Neural cell (in vitro differentiated cells): ENCODE measurements around the gene TRAPPC5.

ENCODE experiments used
- EP300 ChIP-seq: fragments of 450-650 bp; conservative IDR thresholded peaks from 2 replicates; pipeline ENCODE4 v1.6.1; 2014; ENCODE audit warnings: antibody characterized with exemption, mild to moderate bottlenecking, moderate library complexity; ENCODE audit not compliant: poor library complexity, severe bottlenecking
- EZH2 ChIP-seq: fragments of 200-600, 300-800 bp; shearing (Covaris generic), sonication (generic); IDR thresholded peaks from 2 replicates; pipeline ENCODE4 v1.6.1; 2014; ENCODE audit warnings: antibody characterized with exemption, low read length, borderline replicate concordance, mild to moderate bottlenecking; ENCODE audit not compliant: insufficient read depth, poor library complexity, severe bottlenecking
- POLR2AphosphoS5 ChIP-seq: IDR thresholded peaks from 2 replicates; pipeline ENCODE4 v1.6.1; 2012
- RAD21 ChIP-seq: fragments of 450-650 bp; conservative IDR thresholded peaks from 2 replicates; pipeline ENCODE4 v1.6.1; 2014; ENCODE audit warnings: antibody characterized with exemption, mild to moderate bottlenecking, moderate library complexity
- REST ChIP-seq: IDR thresholded peaks from 2 replicates; pipeline ENCODE4 v1.6.1; 2012; ENCODE audit warnings: borderline replicate concordance
- SMC3 ChIP-seq: fragments of 450-650 bp; conservative IDR thresholded peaks from 2 replicates; pipeline ENCODE4 v1.6.1; 2014; ENCODE audit warnings: antibody characterized with exemption, mild to moderate bottlenecking, moderate library complexity; ENCODE audit not compliant: poor library complexity
- TAF1 ChIP-seq: IDR thresholded peaks from 2 replicates; pipeline ENCODE4 v1.6.1; 2012; ENCODE audit warnings: low read depth
- TF ChIP-seq, protein P1 (sequence below): fragments of 450-650 bp; IDR thresholded peaks from 2 replicates; pipeline ENCODE4 v1.5.1; 2014; ENCODE audit warnings: antibody characterized with exemption, mild to moderate bottlenecking, moderate library complexity; ENCODE audit not compliant: poor library complexity, severe bottlenecking

- no peak for TF ChIP-seq REST
- no peak for TF ChIP-seq EZH2
- TF ChIP-seq, protein P1, sequence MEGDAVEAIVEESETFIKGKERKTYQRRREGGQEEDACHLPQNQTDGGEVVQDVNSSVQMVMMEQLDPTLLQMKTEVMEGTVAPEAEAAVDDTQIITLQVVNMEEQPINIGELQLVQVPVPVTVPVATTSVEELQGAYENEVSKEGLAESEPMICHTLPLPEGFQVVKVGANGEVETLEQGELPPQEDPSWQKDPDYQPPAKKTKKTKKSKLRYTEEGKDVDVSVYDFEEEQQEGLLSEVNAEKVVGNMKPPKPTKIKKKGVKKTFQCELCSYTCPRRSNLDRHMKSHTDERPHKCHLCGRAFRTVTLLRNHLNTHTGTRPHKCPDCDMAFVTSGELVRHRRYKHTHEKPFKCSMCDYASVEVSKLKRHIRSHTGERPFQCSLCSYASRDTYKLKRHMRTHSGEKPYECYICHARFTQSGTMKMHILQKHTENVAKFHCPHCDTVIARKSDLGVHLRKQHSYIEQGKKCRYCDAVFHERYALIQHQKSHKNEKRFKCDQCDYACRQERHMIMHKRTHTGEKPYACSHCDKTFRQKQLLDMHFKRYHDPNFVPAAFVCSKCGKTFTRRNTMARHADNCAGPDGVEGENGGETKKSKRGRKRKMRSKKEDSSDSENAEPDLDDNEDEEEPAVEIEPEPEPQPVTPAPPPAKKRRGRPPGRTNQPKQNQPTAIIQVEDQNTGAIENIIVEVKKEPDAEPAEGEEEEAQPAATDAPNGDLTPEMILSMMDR, result no peak
- TF ChIP-seq POLR2AphosphoS5, result no peak
- TF ChIP-seq TAF1, result no peak
- no peak for TF ChIP-seq SMC3
- no peak for TF ChIP-seq RAD21
- TF ChIP-seq EP300, result no peak
Measured at GRCh38 chr19:7670150-7670783, 10.4 kb upstream of the TRAPPC5 start.
